A673 (cell line): Measurements from ENCODE around the gene ATG7.

Experiments
- EZH2 ChIP-seq: fragments of 200-600 bp; sonication (generic); IDR thresholded peaks from 2 replicates; pipeline ENCODE4 v1.6.1; 2017; ENCODE audit warnings: borderline replicate concordance, low read depth, mild to moderate bottlenecking, mixed read lengths, antibody characterized with exemption, low read length; ENCODE audit not compliant: poor library complexity, severe bottlenecking
- TF ChIP-seq, protein P1 (sequence below): fragments of 300-800, 200-600 bp; sonication (generic); conservative IDR thresholded peaks from 2 replicates; pipeline ENCODE4 v1.5.1; 2017; ENCODE audit warnings: low read depth, mild to moderate bottlenecking, antibody characterized with exemption, low read length, moderate library complexity, mixed read lengths

DNA sequence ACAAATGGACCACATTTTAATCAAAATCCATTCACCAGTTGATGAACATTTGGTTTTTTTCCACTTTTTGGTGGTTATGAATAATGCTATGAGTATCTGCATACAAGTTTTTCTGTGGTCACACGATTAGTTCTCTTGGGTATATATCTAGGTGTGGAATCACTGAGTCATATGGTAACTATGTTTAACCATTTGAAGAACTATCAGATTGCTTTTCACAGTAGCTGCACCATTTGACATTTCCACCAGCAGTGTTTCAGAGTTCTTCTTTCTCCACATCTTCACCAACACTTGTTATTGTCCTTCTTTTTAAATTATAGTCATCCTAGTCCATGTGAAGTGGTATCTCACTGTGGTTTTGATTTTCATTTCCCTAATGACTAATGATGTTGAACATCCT is 33.3 kb upstream of the ATG7 start:
- TF ChIP-seq, protein P1, sequence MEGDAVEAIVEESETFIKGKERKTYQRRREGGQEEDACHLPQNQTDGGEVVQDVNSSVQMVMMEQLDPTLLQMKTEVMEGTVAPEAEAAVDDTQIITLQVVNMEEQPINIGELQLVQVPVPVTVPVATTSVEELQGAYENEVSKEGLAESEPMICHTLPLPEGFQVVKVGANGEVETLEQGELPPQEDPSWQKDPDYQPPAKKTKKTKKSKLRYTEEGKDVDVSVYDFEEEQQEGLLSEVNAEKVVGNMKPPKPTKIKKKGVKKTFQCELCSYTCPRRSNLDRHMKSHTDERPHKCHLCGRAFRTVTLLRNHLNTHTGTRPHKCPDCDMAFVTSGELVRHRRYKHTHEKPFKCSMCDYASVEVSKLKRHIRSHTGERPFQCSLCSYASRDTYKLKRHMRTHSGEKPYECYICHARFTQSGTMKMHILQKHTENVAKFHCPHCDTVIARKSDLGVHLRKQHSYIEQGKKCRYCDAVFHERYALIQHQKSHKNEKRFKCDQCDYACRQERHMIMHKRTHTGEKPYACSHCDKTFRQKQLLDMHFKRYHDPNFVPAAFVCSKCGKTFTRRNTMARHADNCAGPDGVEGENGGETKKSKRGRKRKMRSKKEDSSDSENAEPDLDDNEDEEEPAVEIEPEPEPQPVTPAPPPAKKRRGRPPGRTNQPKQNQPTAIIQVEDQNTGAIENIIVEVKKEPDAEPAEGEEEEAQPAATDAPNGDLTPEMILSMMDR: no peak
- TF ChIP-seq EZH2: no peak
